GM19397 (cell line): ENCODE data around the gene BCKDHA.
"Not testable (repeated sequence)": the region's sequence is repeated elsewhere in the genome, so short reads cannot be mapped to it uniquely, and the experiment has no call there.

ENCODE experiments used
- ATAC-seq: cut with Tn5 transposase; IDR thresholded peaks from one replicate; pipeline ENCODE4 v1.9.1; 2021; ENCODE audit warnings: mild to moderate bottlenecking, moderate library complexity; ENCODE audit not compliant: unreplicated experiment

The BCKDHA gene

DNA sequence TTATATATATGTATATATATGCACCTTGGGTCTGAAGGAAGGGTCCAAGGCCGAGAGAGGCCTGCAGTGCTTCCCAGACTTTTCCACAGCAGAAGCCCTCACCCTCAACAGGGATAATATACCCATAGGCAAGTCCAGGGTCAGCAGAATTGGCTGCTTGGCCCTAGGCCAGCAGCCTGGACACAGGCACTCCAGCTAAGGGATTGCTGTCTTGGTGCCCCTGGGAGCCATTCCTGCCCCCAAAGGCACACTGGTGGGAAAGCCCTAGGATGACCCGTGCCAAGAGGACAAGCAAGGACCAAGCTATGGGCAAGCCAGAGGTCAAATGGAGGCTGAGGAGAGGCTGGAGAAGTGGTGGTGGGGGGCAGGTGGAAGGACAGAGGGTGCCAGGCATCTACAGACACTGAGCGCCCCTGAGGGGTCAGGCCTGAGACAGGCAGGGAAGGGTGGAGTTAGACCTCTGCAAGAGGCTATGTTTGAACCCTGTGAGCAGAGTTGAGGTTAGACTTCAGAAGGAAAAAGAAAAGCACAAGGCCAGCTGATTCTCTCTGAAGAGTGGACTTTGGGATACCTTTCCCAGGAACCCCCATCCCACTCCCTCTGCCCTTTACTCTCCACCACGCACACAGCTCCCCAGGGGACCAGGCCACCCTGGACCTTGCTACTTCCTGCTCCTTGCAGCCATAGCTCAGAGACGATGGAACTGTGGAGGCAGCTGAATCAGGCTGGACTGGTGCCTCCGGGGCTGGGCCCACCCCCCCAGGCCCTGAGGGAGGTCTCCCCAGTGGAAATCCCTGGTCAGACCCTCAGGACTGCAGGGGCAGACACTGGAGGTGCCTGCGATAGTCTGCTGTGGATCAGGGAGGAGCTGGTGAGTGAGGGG lies 45.1 kb downstream of the BCKDHA start, which contains the start of gene ERICH4:
Gene ERICH4 (plus strand): TSS at position 684 of the 883 bp plus-strand sequence. CDS start 14 bp downstream, at position 698.
- ATAC-seq: no peak

- no peak for ATAC-seq
Observed at GRCh38 chr19:41443813-41444455, 46.3 kb downstream of the BCKDHA start.

DNA sequence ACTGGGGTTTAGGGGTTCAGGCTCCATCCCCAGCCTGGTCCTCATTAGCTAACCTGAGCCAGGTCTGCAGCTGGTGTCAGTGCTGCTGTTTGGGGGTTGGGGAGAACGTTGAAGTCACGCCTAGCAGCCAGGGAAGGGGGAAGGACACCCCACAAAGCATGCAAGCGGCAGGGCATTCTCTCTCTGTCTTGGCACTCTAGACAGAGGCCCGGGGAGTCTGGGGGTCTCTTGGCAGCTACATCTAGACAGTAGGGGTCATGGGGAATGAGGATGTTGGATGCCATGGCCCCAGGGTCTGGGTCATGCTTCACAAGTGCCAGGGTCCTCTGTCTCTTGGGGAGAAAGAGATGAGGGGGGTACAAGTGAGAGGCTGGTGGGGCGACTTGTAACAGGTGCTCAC lies 48.0 kb downstream of the BCKDHA start:
- no peak for ATAC-seq

GRCh38 chr19:41447732-41448332 lies 50.2 kb downstream of the BCKDHA start:
- no peak for ATAC-seq

- ATAC-seq: peak; percentile 52
Observed at GRCh38 chr19:41449079-41449864, 51.7 kb downstream of the BCKDHA start.

GRCh38 chr19:41449865-41450178 lies 52.2 kb downstream of the BCKDHA start:
- ATAC-seq: no peak

DNA sequence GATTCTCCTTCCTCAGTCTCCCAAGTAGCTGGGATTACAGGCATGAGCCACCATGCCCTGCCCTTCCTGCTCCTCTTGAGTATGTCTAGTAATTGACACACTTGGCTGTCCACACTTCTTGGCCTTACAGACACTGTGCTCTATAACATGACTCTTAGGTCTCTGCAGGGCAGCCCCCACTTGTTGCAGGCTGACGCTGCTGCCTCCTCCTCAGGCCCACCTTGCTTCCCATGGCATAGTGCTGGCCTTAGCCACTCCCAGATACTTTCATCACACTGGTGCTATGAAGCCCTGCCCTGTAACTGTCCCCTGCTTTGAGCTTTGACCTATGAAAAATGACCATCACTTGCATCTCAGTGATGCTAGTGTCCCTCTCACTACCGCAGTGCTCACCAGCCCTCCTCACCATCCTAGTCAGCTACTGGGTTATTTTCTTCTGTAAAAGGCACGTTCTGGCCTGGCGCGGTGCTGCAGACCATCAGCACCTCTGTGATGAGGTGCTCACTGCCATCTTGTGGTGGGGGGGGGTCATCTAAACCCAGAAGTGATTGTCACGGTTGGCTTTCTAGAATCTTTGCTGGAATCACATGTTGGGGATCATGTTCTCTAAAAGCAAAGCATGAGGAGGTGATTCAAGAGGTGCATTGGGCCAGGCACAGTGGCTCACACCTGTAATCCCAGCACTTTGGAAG lies 55.1 kb downstream of the BCKDHA start:
- ATAC-seq: no peak

DNA sequence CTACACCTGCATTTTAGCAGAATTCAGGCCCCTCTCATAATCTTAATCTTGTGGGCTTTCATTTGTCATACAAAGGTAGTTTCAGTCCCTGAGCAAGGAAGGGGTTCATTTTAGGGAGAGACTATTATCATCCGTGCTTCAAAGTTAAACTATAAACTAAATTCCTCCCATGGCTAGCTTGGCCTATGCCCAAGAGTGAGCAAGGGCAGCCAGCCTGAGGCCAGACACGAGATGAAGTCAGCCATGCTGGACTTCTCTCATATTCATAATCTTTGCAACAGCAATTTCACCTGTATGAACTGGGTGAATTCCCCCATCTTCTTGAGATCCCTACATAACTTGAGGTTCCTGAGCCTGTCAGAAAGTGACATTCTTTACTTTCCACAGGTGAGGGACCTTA lies 58.3 kb downstream of the BCKDHA start:
- ATAC-seq: no peak

- ATAC-seq: no peak
Observed at GRCh38 chr19:41456342-41456918, 58.8 kb downstream of the BCKDHA start.

DNA sequence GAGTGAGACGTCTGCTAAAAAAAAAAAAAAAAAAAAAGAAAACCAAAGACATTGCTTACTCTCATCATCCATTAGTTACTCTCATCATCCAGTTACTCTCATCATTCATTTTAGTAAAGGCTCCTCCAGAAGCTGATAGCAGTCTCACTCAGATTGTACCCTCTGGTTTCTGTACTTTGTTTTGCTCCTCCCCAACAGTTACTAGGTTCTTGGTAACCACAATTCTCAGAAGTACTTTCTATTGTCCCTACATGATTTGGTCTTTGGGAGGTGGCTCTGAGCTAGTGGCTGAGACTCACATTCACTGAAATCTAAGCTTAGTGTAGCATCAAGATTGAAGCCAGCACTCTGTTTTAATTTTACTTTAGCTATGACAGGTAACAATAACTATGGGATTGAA lies 59.6 kb downstream of the BCKDHA start:
- no peak for ATAC-seq

- ATAC-seq: no peak
Observed at GRCh38 chr19:41462497-41462896, 64.9 kb downstream of the BCKDHA start.

- not testable (repeated sequence) for ATAC-seq
Observed at GRCh38 chr19:41463257-41464256, 65.9 kb downstream of the BCKDHA start.
